EL (cell line): ENCODE measurements around the gene L3MBTL4.

Experiments
- DNase-seq: peaks from one replicate; pipeline ENCODE4 v3.0.0-alpha.2; 2016

Gene L3MBTL4

DNA sequence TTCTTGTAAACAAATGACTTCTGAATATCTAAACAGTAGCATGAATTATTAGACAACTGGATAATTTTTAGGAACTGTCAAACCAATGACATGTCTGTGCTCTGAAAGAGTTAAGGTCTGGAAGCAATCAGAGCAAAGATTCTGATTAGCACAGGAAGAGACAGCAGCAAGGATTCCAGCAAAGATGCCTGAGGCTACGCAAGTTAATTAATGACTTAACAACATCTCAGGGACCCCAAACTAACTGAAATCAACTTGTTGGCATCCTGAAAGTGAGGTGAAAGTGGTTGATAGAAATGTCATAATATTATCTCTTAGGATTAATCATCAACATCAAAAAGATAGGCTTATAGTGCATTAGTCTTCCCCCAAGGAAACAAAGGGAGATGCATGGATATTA, 396.0 kb downstream of the L3MBTL4 start:
- DNase-seq: no peak

DNA sequence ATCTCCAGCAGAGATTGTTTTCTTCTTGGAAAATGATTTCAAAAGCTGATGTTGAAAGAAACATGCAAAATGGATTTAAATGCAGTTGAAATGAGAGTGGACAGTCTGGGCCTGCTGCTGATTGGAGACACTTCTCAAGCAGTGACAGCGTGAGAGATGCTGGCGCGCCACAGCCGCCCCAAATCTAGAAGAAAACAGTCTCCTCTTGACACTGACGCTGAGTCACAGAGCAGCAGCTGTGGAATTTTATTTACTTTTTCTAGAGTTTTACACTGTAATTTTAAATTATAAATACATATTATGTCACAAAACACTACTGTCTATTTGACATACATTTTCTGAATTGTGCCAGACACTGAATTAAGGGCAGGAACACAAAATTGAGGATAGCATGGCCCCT, 397.5 kb downstream of the L3MBTL4 start:
- DNase-seq: no peak

DNA sequence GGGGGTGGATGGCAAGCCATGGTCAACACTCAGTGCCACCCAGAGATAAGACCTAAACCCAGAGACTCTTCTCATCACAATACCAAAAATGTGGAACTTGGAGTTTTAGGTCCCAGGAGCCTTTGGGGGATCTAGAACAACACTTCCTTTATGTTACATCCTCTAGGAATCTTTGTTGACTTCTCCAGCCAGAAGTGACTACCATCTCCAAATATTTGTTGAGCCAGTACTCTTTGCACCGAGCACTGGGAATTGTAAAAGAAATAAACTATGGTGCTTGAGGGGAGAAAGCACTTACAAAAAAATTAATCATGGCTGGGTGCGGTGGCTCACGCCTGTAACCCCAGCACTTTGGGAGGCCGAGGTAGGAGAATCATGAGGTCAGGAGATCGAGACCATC, 399.3 kb downstream of the L3MBTL4 start:
- DNase-seq: no peak

DNA sequence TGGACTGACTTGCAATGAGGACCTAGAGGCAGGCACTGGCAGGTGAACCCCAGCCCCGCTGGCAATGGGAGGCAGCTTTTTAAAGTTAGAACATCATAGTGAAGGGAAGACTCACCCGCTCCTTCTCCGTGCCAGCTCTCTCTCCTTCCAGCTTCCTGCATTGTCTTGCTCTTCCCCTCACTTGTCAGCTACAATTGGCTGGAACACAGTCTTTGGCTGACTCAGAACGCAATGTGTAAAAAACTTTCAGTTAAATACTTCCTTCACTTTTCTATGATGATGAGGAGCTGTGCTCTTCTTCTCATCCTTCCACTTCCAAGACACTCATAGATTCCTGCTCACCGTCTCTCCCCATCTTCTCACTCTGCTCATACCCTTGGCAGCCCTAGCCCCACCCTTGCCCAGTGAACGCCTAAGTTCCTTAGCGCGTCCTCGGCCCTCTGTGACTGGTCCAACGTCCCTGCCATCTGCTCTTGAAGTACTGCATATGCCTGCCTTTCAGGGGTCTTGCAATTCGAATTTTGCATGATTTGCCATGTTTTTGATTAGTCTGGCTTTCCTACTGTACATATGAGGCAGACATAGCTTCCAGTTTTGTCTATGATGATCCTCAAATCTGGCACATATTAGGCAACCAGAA, 401.4 kb downstream of the L3MBTL4 start:
- DNase-seq: no peak

DNA sequence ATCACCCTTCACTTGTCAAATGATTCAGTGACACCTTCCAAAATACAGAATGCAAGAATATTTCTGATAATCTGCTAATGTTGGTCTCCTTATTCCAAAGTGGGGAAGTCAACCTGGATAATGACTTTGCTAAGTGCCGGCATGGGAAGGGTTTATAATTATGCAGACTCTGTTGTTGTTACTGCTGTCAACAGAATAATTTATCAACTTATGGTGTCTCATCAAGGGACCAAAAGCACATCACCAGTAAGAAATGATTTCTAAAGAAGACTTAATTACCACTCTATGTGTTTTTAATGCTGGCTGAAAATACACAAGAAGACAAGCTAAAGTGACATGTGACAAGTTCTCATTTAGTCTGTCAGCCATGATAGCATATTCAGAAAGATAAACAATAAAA, 403.8 kb downstream of the L3MBTL4 start:
- no peak for DNase-seq

DNA sequence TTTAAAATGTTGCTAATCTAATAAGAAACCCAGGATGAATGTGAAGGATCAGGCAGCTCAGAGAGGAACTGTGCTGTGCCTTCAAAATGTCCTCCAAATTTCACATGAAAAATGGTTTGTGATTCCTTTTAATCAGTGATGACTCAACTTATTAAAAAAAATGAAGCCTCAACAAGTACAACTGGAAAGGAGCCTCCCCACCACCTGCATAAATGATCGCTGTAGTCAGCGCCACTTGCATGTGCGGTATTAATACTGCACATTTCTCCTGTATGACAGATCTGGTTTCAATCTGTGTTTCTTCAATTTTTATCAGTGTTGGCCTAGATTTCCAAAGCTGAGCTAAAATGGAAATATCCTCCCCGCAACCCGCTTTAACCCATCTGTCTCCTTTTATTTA, 404.4 kb downstream of the L3MBTL4 start:
- no peak for DNase-seq

DNA sequence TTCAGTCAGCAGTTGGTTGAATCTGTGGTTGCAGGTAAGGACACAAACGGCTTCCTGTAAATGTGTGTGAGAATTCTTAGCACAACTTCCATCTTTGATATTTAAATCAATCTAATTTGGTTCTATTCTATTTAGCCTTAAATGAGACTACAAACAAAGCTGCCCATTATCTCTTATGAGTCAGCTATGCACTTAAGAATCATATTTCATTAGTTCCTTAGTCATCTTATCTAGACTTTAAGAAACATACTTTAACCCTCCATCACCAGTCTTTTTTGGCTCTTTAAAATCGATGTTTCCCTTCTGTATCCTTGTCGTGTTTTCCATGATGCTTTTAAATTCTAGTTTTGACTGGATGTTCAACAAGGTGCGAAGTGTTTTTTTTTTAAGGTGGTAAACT, 405.0 kb downstream of the L3MBTL4 start:
- no peak for DNase-seq

DNA sequence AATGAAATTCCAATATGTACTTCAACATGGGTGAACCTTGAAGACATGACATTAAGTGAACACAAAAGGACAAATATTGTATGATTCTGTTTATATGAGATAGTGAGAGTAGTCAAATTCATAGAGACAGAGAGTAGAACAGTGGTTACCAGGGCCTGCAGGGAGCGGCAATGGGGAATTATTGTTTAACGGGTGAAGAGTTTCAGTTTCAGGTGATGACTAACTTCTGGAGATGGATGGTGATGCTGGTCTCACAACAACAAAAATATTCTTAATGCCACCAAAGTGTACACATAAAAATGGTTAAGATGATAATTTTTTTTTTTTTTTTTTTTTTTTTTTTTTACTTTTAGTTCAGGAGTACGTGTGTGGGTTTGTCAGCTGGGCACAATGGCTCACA, 410.0 kb downstream of the L3MBTL4 start:
- no peak for DNase-seq

DNA sequence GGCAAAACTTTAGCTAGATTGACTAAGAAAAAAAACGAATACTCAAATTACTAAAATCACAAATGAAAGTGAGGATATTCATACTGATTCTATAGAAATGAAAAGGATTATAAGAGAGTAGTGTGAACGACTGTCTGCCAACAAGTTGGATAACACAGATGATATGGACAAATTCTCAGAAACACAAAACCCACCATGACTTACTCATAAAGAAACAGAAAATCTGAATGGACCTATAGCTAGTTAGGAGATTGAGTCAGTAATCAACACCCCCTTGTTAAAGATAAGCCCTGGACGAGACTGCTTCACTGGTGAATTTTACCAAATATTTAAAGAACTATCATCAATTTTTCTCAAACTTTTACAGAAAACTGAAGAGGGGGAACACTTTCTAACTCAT, 410.6 kb downstream of the L3MBTL4 start:
- no peak for DNase-seq

DNA sequence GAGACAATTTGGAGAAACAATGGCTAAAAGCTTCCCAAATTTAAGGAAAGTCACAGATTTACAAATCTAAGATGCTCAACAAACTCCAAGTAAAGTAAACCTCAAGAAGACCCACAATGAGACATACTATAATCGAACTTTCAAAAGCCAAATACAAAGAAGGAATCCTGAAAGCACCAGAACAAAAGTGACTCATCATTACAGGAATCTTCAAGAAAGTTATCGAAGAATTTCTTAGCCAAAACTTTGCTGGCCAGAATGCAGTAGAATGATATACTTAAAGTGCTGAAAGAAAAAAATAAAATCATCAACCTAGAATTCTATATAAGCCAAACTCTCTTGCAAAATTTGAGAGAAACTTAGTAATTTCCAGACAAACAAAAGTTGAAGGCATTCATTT, 412.8 kb downstream of the L3MBTL4 start:
- no peak for DNase-seq

DNA sequence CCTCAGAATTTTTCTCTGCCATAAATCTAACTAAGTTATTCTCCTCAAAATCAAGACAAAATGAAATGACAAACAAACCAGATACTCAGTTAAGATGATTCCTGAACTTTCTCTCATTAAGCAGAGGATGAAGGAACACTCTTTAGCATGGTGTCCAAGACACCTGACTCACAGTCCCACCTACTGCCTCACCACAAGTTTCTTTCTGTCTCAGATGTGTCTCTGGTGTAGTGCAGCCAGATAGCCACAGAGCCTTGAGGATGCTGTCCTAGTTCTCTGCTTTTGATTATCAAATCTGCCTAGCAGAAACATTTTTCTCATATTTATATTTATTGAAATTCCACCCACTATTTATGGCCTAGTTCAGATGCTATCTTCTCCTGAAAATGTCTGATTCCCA, 415.8 kb downstream of the L3MBTL4 start:
- no peak for DNase-seq

DNA sequence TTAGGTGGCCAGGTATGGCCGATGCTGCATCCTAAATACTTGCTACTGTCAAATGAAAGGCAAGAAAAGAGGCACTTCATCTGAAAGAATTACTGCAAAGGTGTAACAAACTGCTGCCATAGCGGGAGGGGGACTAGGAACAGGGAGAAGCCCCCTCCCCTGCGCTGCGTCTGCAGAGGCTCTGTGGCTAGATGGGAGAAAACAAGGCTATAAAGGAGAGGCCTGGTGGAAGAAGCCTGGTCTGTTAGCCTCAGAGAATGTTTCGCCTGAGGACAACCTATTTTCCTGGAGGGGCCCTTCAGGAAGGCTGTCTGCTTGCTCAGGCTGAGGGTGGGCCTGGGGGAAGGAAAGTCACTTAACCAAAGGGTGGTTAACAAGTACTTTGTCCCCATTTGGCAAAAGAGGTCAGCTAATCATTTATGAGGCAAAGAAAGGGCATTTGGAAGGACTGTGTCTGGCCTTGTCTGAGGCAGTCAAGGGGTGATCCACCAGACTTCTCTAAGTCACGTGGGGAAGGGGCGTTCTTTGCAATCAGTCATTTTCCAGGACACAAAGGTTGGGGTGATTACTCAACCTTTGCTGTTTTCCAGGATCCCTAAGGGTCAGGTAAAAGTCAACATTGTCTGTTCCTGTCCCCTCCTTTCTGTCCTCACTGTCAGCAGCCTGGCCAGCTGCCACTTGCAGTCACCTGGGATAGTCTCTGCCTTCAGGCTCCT, 416.4 kb downstream of the L3MBTL4 start:
- no peak for DNase-seq

DNA sequence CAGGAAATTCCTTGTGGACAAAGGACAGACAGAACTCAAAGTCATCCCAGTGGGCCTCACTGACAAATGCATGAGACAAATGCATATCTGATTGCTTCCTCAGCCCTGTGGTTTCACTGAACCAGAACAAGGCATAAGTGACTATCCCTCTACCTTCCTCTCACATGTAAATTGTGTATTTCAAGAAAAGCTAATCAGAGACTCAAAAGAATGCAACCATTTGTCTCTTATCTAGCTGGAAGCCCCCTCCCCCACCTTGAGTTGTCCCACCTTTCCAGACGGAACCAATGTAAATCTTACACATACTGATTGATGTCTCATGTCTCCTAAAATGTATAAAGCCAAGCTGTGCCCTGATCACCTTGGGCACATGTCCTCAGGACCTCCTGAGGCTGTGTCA, 417.4 kb downstream of the L3MBTL4 start:
- DNase-seq: no peak

DNA sequence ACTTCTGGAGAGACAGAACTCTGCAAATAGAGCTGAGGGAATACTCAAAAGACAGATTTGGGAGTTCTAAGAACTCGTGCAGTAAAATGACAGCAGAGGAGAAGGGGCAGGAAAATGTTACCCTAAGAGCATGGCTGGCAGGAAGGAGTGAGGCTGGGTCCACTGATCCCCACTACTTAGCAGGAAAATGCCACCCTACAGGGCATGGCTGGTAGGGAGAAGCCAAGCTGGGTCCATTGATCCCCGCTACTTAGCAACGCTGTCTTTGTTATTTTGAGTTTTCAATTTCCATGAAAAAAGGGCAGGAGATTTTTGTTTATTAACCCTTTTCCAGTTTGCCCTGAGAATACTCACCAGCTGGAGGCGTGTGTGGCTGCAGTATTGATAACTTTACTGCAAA, 419.1 kb downstream of the L3MBTL4 start:
- DNase-seq: no peak

DNA sequence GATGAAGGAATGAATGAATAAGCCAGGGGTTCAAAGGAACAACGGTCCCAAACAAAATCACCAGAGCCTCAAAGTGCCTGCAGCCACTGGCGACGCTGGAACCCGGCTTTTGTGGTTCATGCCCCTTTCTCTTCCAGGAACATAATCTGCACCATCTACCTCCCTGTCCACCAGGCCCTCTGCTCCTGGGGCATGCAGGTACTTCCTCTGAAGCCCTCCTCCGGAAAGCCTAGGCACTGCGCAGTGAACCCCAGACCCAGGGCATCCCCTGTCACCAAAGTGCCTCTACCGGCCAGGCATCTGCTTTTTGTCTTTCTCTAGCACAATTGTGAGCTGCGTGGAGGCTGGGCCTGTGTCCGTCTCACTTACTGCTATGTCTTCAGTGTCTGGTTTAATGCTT, 420.8 kb downstream of the L3MBTL4 start:
- DNase-seq: no peak

DNA sequence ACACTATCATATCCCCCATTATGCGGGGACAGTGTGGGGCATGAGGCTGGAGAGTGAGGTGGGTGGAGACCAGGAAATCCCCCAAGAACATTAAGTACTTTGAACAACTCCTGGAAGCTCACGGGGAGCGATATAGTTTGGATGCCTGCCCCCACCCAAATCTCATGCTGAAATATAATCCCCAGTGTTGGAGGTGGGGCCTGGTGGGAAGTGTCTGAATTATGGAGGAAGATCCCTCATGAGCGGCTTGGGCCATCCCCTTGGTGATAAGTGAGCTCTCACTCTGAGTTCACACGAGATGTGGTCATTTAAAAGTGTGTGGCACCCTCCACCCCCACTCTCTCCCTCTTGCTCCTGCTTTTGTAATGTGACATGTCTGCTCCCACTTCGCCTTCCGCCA, 422.3 kb downstream of the L3MBTL4 start:
- DNase-seq: no peak

DNA sequence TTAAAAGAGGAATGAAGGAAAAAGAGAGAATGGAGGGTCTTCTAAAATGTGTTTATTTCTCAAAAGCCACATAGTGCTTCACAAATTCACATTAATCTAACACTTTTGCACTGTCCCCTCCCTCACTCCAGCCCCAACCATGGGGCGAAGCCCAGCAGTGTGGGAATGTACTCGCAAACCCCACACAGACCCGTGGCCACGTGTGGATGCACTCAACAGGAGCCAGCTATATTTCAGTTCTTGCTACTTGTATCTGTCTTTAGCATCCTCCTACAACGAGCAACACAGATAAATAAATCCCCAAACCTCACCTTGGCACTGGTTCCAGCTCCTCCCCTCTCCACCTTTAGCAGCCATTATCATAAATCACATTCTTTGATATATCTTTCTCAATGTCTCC, 427.5 kb downstream of the L3MBTL4 start:
- no peak for DNase-seq

DNA sequence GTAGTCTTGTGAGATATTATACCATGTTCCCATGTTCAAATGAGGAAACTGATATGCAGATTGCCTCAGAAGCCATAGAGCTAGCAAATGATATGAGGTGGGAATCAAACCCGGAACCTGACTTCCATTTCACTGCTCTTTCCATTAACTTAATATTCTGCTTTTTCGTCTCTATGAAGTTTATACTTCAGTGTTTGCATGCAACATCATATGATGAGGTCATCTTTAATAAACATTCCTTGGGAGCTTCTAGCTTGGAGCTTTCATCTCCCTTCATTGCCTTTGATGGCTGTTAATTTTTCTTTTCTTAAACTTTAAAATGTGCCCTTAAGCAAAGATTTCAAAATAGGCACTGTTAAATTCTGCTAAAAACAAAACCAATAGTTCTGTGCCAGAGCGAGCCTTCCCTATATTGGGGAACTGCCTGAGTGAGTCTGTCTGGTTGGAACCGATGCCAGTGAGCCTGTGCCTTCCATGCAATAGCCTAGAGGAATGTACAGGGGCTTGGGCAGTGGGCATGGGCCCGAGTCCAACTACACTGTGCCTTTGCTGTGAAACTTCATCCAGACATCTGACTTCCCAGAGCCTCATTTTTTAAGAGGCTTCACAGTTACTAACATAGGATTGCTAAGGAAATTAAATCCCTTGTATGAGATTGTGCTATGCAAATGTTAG, 428.3 kb downstream of the L3MBTL4 start:
- no peak for DNase-seq

DNA sequence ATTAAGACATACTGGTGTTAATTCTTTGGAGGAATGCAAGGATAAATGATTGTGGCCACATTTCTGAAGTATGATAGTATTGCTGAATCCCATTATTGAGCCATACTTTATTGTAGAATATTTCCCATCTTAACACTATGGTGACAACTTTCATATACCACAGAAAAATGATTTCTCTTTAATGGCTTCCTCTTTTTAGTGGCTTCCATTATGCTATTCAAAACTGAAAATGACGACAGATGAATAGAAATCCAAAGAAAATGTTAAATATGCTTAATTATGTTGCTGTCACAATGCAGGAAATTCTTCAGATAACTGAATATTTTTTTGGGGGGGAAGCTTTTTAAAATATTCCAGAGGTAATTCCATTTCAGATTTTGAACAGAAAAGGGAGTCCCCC, 430.5 kb downstream of the L3MBTL4 start:
- DNase-seq: no peak

DNA sequence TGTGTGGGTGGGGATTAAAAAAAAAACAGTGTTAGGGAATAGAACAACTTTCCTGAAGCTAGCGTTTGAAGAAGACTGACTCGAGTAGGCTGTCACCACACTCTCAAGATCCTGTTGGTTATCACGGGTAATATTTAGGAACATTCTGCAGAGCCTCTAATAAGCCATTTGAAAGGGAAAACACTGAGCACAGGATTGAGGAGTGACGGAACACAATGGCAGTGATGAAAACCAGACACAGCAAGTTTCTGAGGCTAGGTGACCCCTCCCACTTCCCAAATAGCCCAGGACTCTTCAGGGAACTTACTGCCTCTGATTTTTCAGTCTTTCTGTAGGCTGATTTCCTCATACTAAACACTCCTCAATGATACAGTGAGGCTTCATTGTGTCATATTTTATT, 431.2 kb downstream of the L3MBTL4 start:
- DNase-seq: no peak

DNA sequence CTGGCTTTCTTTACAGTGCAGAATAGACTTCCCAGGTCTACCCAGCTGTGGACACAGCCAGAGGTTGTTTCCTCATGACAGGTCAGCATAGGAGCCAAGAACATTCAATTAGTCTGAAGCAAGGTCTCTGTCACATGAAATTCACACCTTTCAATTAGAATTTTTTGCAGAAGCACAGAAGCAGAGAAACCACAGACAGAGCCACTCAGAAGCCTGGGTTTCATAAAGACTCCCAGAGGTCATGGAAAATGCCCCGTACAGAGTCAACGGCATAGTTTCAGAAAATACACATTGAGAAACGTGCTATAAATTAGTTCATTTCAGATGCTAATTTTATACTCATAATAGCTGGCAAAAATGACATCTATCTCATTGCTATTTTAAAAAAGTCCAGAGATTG, 432.4 kb downstream of the L3MBTL4 start:
- no peak for DNase-seq

DNA sequence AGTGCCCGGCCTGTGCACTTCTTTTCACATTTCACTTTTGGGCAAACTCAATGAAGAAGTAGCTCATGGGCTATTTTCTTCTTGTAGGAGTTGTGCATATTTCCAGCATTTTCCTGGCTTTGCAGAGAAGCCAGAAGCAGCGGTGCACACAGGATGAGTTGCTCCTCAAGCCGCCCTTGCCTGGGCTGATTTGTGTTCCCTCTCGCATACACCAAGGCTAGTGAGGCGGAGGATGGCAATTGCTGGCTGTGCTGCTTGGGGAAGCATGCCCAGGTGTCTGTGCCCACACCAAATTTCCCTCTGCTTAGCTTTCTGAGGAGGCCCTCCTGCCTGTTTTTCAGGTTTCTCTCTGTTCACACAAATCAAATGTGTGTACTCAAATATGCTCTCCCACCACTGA, 434.0 kb downstream of the L3MBTL4 start:
- no peak for DNase-seq

DNA sequence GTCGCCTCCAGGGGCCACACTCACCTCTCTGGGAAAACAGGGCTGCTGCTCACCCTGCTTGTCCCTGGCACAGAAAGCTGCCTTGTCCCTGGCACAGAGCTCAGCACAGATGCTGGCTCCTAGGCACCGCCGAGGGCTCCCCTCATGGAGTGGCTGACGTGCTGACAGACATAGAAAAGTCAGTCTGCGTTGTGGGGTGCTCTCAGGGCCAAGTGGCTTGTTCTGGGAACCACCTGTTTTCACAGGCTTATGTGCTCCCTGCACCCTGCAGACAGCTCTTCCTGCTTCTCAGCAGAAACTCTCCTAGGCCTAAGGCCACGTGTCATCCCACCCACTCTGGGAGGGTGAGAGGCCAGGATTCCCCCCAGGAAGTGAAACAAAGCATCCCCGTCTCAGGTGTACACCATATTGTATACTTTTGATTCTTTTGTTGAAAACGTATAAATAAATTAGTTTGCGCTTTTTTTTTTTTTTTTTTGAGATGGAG, 434.7 kb downstream of the L3MBTL4 start:
- no peak for DNase-seq

DNA sequence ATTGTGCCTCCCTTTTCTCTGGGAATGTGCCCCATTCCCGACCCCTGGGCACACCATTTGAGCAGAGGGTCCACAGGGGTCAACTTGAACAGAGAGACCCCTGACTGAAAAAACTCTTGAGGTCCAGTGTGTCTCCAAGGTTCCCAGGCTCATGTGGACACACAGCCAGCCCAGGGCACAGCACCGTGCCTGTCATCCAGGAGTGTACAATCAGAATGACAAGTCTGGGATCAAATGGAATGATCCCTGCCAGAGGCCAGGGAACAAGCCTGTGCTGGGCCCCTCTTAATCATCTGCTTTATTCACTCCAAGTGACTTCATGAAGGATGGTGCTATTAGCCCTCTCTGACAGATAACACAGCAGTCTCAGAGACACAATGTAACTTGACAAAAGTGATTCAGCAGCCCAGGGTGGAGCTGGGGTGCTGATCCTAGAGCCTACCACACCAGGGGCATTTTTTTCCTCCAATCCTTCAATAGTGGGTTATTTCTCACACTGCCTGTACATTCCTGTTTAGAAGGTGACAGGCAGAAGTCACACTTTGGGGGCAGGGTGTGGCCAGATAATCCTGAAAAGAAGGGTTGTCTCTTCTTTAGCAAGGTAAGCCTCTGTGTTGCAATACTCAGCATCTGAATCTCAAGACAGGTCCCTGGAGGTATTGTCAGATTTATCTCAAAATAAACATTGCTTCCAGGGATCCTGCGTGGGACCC, 435.4 kb downstream of the L3MBTL4 start:
- no peak for DNase-seq
